ENCODE measurements around the gene SH3RF3. TPM values are rescaled to one million over a fixed set of nuclear protein-coding genes. Genes with fewer than 3 reads are reported as not detected.

Gene SH3RF3
- total and polyA plus RNA-seq, 10 of the 15 experiments (the other 5 are each of a cell fraction or from before 2014, with no cell fraction given), result 0.08 to 8.8 (median 2.3) TPM

DNA sequence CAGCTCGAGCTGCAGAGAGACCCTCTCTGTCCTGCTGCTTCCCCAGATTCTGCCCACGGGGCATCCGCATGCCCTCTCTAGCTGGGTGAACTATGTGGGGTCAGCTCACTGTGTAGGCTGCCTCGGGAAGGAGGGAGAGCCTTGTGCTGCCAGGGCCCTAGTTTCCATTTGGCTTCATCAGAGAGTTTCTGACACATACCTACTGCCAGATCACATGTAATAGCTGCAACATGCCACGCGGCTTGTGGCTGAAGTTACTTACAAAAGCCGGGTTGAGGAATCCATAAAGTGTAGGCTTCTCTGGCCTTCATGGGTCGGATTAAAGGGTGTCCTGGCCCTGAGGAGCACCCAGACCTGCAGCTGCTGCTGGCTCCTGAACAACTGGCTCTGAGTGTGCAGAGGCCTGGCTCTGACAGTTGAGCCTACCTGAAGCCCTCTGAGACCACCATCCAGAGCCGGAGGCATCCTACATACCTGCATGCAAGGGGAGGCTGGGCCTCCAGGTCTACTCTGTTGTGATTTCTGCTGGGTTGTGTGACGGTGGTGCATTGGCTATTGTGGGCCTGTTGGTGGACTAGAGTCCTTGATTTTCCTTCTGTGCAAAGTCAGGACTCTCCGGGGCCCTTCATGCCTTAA, 130.0 kb downstream of the SH3RF3 start:
- H3K4me1 ChIP-seq (ENCODE audit: control insufficient read depth, insufficient read depth, low read length), result peaks cover 23% of the 10 kb centered on the region
- SMC1A ChIA-PET (ENCODE audit: uncharacterized antibody, unreplicated experiment), result interaction anchor here (0.8 to 7.3 kb wide), 2 partner anchors 21 to 36 kb away, joined by 3 to 76 read pairs; no protein-coding TSS in a partner anchor
- FAIRE-seq (no peak), ATAC-seq (no peak), DNase-seq (ENCODE audit: low read depth, low spot score) (no peak)
- intact Hi-C loops (cut with micrococcal nuclease; ENCODE audit: unreplicated experiment) (loop anchor here (5.0 kb wide), 1 partner anchor 127 kb away; no protein-coding TSS in a partner anchor), in situ Hi-C loops (cut with MboI) (no loop called here)
- no peak overlapping the region for H3K4me2 ChIP-seq (ENCODE audit: control insufficient read depth, insufficient read depth)
- CTCF ChIA-PET, result no interaction called here
- no peak overlapping the region for H3K9ac ChIP-seq (ENCODE audit: control insufficient read depth, insufficient read depth, low read length)
- POLR2A ChIA-PET, result no interaction called here
- RAD21 ChIA-PET (ENCODE audit: unreplicated experiment), result no interaction called here
- no peak overlapping the region for H3K27ac ChIP-seq (ENCODE audit: control insufficient read depth, insufficient read depth)
- H4K20me1 ChIP-seq (ENCODE audit: control insufficient read depth, insufficient read depth), result no peaks in the 10 kb centered on the region
- no peaks in the 10 kb centered on the region; the same call in 1 of the 2 replicates for H3K79me2 ChIP-seq (ENCODE audit: control insufficient read depth, insufficient read depth, low read length)
- no peaks in the 10 kb centered on the region for H3K36me3 ChIP-seq (ENCODE audit: control insufficient read depth in 2 of 2, insufficient read depth in 2 of 2, low read length in 1 of 2)
- H2AFZ ChIP-seq (ENCODE audit: control insufficient read depth, low read depth, low read length), result no peak overlapping the region
- TF ChIP-seq ZNF274 (IDR thresholded peaks at IDR 0.05; ENCODE audit: insufficient read depth, insufficient read length) (no peak), TCF7 (IDR thresholded peaks at IDR 0.05; ENCODE audit: borderline replicate concordance) (no peak), NR2F1 (conservative IDR thresholded peaks at IDR 0.05) (no peak), ASH2L (IDR thresholded peaks at IDR 0.05; ENCODE audit: borderline replicate concordance, low read depth) (no peak), CBFB (IDR thresholded peaks at IDR 0.05; ENCODE audit: low read depth) (no peak), MTA3 (IDR thresholded peaks at IDR 0.05; ENCODE audit: borderline replicate concordance, low read length) (no peak), YY1 (IDR thresholded peaks at IDR 0.05; ENCODE audit: low read depth, low read length) (no peak), DPF2 (IDR thresholded peaks at IDR 0.05) (no peak), BHLHE40 (IDR thresholded peaks at IDR 0.05; ENCODE audit: borderline replicate concordance in 1 of 2, low read depth in 2 of 2, low read length in 1 of 2) (no peak)
- TF ChIP-seq, protein P1, sequence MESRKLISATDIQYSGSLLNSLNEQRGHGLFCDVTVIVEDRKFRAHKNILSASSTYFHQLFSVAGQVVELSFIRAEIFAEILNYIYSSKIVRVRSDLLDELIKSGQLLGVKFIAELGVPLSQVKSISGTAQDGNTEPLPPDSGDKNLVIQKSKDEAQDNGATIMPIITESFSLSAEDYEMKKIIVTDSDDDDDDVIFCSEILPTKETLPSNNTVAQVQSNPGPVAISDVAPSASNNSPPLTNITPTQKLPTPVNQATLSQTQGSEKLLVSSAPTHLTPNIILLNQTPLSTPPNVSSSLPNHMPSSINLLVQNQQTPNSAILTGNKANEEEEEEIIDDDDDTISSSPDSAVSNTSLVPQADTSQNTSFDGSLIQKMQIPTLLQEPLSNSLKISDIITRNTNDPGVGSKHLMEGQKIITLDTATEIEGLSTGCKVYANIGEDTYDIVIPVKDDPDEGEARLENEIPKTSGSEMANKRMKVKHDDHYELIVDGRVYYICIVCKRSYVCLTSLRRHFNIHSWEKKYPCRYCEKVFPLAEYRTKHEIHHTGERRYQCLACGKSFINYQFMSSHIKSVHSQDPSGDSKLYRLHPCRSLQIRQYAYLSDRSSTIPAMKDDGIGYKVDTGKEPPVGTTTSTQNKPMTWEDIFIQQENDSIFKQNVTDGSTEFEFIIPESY (IDR thresholded peaks at IDR 0.05), result no peak
- TF ChIP-seq, protein P2, sequence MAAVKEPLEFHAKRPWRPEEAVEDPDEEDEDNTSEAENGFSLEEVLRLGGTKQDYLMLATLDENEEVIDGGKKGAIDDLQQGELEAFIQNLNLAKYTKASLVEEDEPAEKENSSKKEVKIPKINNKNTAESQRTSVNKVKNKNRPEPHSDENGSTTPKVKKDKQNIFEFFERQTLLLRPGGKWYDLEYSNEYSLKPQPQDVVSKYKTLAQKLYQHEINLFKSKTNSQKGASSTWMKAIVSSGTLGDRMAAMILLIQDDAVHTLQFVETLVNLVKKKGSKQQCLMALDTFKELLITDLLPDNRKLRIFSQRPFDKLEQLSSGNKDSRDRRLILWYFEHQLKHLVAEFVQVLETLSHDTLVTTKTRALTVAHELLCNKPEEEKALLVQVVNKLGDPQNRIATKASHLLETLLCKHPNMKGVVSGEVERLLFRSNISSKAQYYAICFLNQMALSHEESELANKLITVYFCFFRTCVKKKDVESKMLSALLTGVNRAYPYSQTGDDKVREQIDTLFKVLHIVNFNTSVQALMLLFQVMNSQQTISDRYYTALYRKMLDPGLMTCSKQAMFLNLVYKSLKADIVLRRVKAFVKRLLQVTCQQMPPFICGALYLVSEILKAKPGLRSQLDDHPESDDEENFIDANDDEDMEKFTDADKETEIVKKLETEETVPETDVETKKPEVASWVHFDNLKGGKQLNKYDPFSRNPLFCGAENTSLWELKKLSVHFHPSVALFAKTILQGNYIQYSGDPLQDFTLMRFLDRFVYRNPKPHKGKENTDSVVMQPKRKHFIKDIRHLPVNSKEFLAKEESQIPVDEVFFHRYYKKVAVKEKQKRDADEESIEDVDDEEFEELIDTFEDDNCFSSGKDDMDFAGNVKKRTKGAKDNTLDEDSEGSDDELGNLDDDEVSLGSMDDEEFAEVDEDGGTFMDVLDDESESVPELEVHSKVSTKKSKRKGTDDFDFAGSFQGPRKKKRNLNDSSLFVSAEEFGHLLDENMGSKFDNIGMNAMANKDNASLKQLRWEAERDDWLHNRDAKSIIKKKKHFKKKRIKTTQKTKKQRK (IDR thresholded peaks at IDR 0.05; ENCODE audit: low read depth, low read length), result no peak
- H3K9me3 ChIP-seq (replicated peaks; ENCODE audit: control insufficient read depth, insufficient read depth, low read length), result no peaks in the 10 kb centered on the region
- no peak overlapping the region for H3K4me3 ChIP-seq
- no TSS peak for BruUV-seq (replicated peaks)
- WGBS (ENCODE audit: insufficient coverage, insufficient replicate concordance, low lambda C conversion rate, missing lambda C conversion rate), result 38% methylated on average over 11 of the region's 11 CpGs
- no peaks in the 10 kb centered on the region for H3K27me3 ChIP-seq (replicated peaks in 1 of 2; ENCODE audit: control insufficient read depth in 2 of 2, insufficient read depth in 2 of 2, low read length in 1 of 2)

Measured in GM12878 (cell line).